H1 (cell line): ENCODE results near the gene NLRP11. TPM values are rescaled to one million over a fixed set of nuclear protein-coding genes. Genes with fewer than 3 reads are reported as not detected.

Experiments
- CTCF ChIA-PET: fragments of 300-600 bp; sonication (Branson Sonifier 250); formaldehyde crosslinking; loops from one replicate; lab custom pipeline; 2021; ENCODE audit not compliant: partially characterized antibody; lab: Charles Lee
- POLR2A ChIA-PET: fragments of 300-600 bp; sonication (Branson Sonifier 250); formaldehyde crosslinking; loops from one replicate; lab custom pipeline; 2021; ENCODE audit warnings: inconsistent platforms; ENCODE audit not compliant: partially characterized antibody; lab: Charles Lee
- DNase-seq, 2 experiments: peaks; one replicate each; pipeline versions ENCODE4 v3.0.0 to v3.0.0-alpha.2; 2010 to 2022; ENCODE audit warnings: low spot score in 2 of 2, low read depth in 1 of 2, mixed read lengths in 1 of 2
- FAIRE-seq: peaks from 2 replicates; lab custom pipeline; 2011; peaks lifted over from hg19 to GRCh38; lab: Jason Lieb, UNC
- H2AFZ ChIP-seq: 2 replicates; pipeline ENCODE4 v1.8.1; 2012; ENCODE audit warnings: low read length, inconsistent platforms
- H2AK5ac ChIP-seq: 2 replicates; pipeline ENCODE4 v1.6.1; 2013; ENCODE audit warnings: low read depth, low read length
- H2BK120ac ChIP-seq: replicated peaks from 2 replicates; pipeline ENCODE3; 2013; ENCODE audit warnings: low read depth, low read length, inconsistent platforms
- H2BK12ac ChIP-seq: 2 replicates; pipeline ENCODE4 v1.6.1; 2013; ENCODE audit warnings: low read depth, low read length
- H2BK15ac ChIP-seq: 2 replicates; pipeline ENCODE4 v1.6.1; 2013; ENCODE audit warnings: low read length
- H2BK20ac ChIP-seq: 2 replicates; pipeline ENCODE4 v1.6.1; 2013; ENCODE audit warnings: low read length
- H2BK5ac ChIP-seq: 2 replicates; pipeline ENCODE4 v1.6.1; 2013; ENCODE audit warnings: low read depth, low read length
- H3K14ac ChIP-seq: 2 replicates; pipeline ENCODE4 v1.6.1; 2013; ENCODE audit warnings: inconsistent platforms; ENCODE audit not compliant: insufficient read length
- H3K18ac ChIP-seq: 2 replicates; pipeline ENCODE4 v1.6.1; 2013; ENCODE audit warnings: low read length; ENCODE audit errors: extremely low read depth
- H3K23ac ChIP-seq: 2 replicates; pipeline ENCODE4 v1.6.1; 2013; ENCODE audit warnings: inconsistent platforms; ENCODE audit not compliant: insufficient read length
- H3K23me2 ChIP-seq: 2 replicates; pipeline ENCODE4 v1.6.1; 2013; ENCODE audit warnings: low read depth, low read length
- H3K27ac ChIP-seq: 2 replicates; pipeline ENCODE4 v1.6.1; 2011; ENCODE audit warnings: low read depth, low read length, inconsistent platforms
- H3K27me3 ChIP-seq, 4 experiments: replicated peaks in 1 of 4; 1 replicate in 1 of 4; 2 replicates in 3 of 4; pipeline versions ENCODE4 v1.6.1 to v1.8.1; 2011 to 2013; ENCODE audit warnings: low read length in 3 of 4, mild to moderate bottlenecking in 3 of 4, inconsistent platforms in 2 of 4, mixed read lengths in 2 of 4, moderate library complexity in 1 of 4; ENCODE audit not compliant: control insufficient read depth in 3 of 4, insufficient read depth in 3 of 4; ENCODE audit errors: extremely low read depth in 1 of 4
- H3K36me3 ChIP-seq, 4 experiments: 2 replicates each; pipeline versions ENCODE4 v1.6.1 to v1.8.1; 2011 to 2013; ENCODE audit warnings: mild to moderate bottlenecking in 4 of 4, low read length in 3 of 4, moderate library complexity in 2 of 4, control low read depth in 1 of 4, inconsistent platforms in 1 of 4; ENCODE audit not compliant: insufficient read depth in 4 of 4, control insufficient read depth in 2 of 4
- H3K4ac ChIP-seq: replicated peaks from 2 replicates; pipeline ENCODE3; 2013; ENCODE audit warnings: low read length, low read depth, mixed read lengths, inconsistent platforms; ENCODE audit not compliant: insufficient read length
- H3K4me1 ChIP-seq, 4 experiments: replicated peaks in 1 of 4; 1 replicate in 1 of 4; 2 replicates in 3 of 4; pipeline versions ENCODE4 v1.6.1 to v1.8.1; 2011 to 2013; ENCODE audit warnings: low read length in 3 of 4, inconsistent platforms in 2 of 4, mixed read lengths in 1 of 4; ENCODE audit not compliant: insufficient read depth in 4 of 4, control insufficient read depth in 3 of 4
- H3K4me2 ChIP-seq, 2 experiments: 2 replicates each; pipeline versions ENCODE4 v1.6.1 to v1.8.1; 2011 to 2013; ENCODE audit warnings: low read depth in 2 of 2, low read length in 2 of 2, control low read depth in 1 of 2, inconsistent platforms in 1 of 2, mild to moderate bottlenecking in 1 of 2; ENCODE audit not compliant: insufficient read depth in 1 of 2
- H3K4me3 ChIP-seq, 4 experiments: fragments of 200-600, 300-600 bp in 1 of 4; sonication (generic), shearing (Covaris generic), sonication (Bioruptor Twin) in 1 of 4; 2 replicates each; pipeline versions ENCODE4 v1.5.1 to v1.8.1; 2011 to 2016; ENCODE audit warnings: low read length in 4 of 4, low read depth in 3 of 4, control low read depth in 2 of 4, inconsistent platforms in 2 of 4, mild to moderate bottlenecking in 2 of 4, mixed read lengths in 1 of 4, moderate library complexity in 1 of 4; ENCODE audit not compliant: insufficient read depth in 2 of 4; ENCODE audit errors: extremely low read depth in 1 of 4
- H3K56ac ChIP-seq: replicated peaks from 2 replicates; pipeline ENCODE3; 2013; ENCODE audit warnings: low read depth, mild to moderate bottlenecking, mixed read lengths, low read length, inconsistent platforms; ENCODE audit not compliant: insufficient read length
- H3K79me1 ChIP-seq: 2 replicates; pipeline ENCODE4 v1.6.1; 2013; ENCODE audit warnings: low read depth, low read length, control low read depth
- H3K79me2 ChIP-seq, 2 experiments: 2 replicates each; pipeline versions ENCODE4 v1.6.1 to v1.8.1; 2012 to 2013; ENCODE audit warnings: low read length in 2 of 2, mild to moderate bottlenecking in 2 of 2, inconsistent platforms in 1 of 2; ENCODE audit not compliant: insufficient read depth in 2 of 2, control insufficient read depth in 1 of 2
- H3K9ac ChIP-seq, 4 experiments: replicated peaks in 1 of 4; 1 replicate in 1 of 4; 2 replicates in 3 of 4; pipeline versions ENCODE4 v1.6.1 to v1.8.1; 2011 to 2013; ENCODE audit warnings: low read depth in 3 of 4, low read length in 3 of 4, control low read depth in 2 of 4, mild to moderate bottlenecking in 2 of 4, moderate library complexity in 2 of 4, inconsistent platforms in 1 of 4; ENCODE audit errors: extremely low read depth in 1 of 4
- H3K9me3 ChIP-seq, 2 experiments: 2 replicates each; pipeline versions ENCODE4 v1.6.1 to v1.8.1; 2012 to 2013; ENCODE audit warnings: mild to moderate bottlenecking in 2 of 2, moderate library complexity in 2 of 2, control low read depth in 1 of 2, inconsistent platforms in 1 of 2, low read depth in 1 of 2, low read length in 1 of 2, mixed read lengths in 1 of 2; ENCODE audit not compliant: insufficient read depth in 2 of 2
- H4K20me1 ChIP-seq, 2 experiments: replicated peaks in 1 of 2; 2 replicates each; pipeline versions ENCODE3 to v1.8.1; 2011 to 2013; ENCODE audit warnings: inconsistent platforms in 2 of 2, low read length in 2 of 2, mild to moderate bottlenecking in 1 of 2; ENCODE audit not compliant: insufficient read depth in 2 of 2, control insufficient read depth in 1 of 2
- H4K5ac ChIP-seq: 2 replicates; pipeline ENCODE4 v1.6.1; 2013; ENCODE audit warnings: low read length, low read depth, mixed read lengths, inconsistent platforms; ENCODE audit not compliant: insufficient read length
- H4K8ac ChIP-seq: 2 replicates; pipeline ENCODE4 v1.8.0; 2013; ENCODE audit warnings: mild to moderate bottlenecking, moderate library complexity, low read length, inconsistent platforms; ENCODE audit not compliant: insufficient read depth; ENCODE audit errors: extremely low read depth
- H4K91ac ChIP-seq: replicated peaks from 2 replicates; pipeline ENCODE3; 2013; ENCODE audit warnings: low read length, mixed read lengths, inconsistent platforms; ENCODE audit not compliant: insufficient read length
- BRCA1 ChIP-seq: IDR thresholded peaks from 2 replicates; pipeline ENCODE4 v1.6.1; 2012; ENCODE audit warnings: low read depth, low read length, improper control_type of control experiment
- CEBPB ChIP-seq: IDR thresholded peaks from 2 replicates; pipeline ENCODE4 v1.6.1; 2012; ENCODE audit warnings: low read depth, low read length
- CREB1 ChIP-seq: IDR thresholded peaks from 2 replicates; pipeline ENCODE4 v1.6.1; 2012; ENCODE audit warnings: inconsistent platforms
- GABPA ChIP-seq: IDR thresholded peaks from 2 replicates; pipeline ENCODE4 v1.6.1; 2011; ENCODE audit warnings: mild to moderate bottlenecking, low read length, moderate library complexity, borderline replicate concordance; ENCODE audit not compliant: insufficient read depth
- GTF2F1 ChIP-seq: IDR thresholded peaks from 2 replicates; pipeline ENCODE4 v1.6.1; 2012; ENCODE audit warnings: low read depth, low read length, improper control_type of control experiment, borderline replicate concordance
- PHF8 ChIP-seq: fragments of 200-600 bp; sonication (generic); conservative IDR thresholded peaks from 2 replicates; pipeline ENCODE4 v1.7.1; 2012; ENCODE audit warnings: low read depth, mild to moderate bottlenecking, inconsistent platforms, low read length, moderate library complexity
- RNF2 ChIP-seq: fragments of 200-900, 300-1000 bp; sonication (generic); IDR thresholded peaks from 2 replicates; pipeline ENCODE4 v1.7.1; 2016; ENCODE audit warnings: borderline replicate concordance, low read depth, mild to moderate bottlenecking, antibody characterized with exemption, low read length; ENCODE audit not compliant: poor library complexity, severe bottlenecking; ENCODE audit errors: missing control alignments
- SIN3A ChIP-seq, 2 experiments: IDR thresholded peaks in 1 of 2; conservative IDR thresholded peaks in 1 of 2; 2 replicates each; pipeline ENCODE4 v1.6.1; 2011 to 2012; ENCODE audit warnings: low read length in 2 of 2, improper control_type of control experiment in 1 of 2, low read depth in 1 of 2, mild to moderate bottlenecking in 1 of 2
- SIRT6 ChIP-seq: IDR thresholded peaks from one replicate; pipeline ENCODE4 v1.7.1; 2012; ENCODE audit warnings: low read length, inconsistent platforms
- SRF ChIP-seq: IDR thresholded peaks from 2 replicates; pipeline ENCODE4 v1.6.1; 2011; ENCODE audit warnings: mild to moderate bottlenecking, low read depth, low read length, moderate library complexity
- TBP ChIP-seq: IDR thresholded peaks from 2 replicates; pipeline ENCODE4 v1.6.1; 2011; ENCODE audit warnings: low read depth, low read length, improper control_type of control experiment
- WGBS, 2 experiments: shearing (Covaris generic) in 1 of 2; methylation state at CpG; one replicate each; pipeline versions ENCODE4 v1.1.6 to v1.1.7; 2013 to 2015; ENCODE audit warnings: low lambda C conversion rate in 2 of 2, mixed read lengths in 2 of 2, inconsistent platforms in 1 of 2, low coverage in 1 of 2, missing lambda C conversion rate in 1 of 2; ENCODE audit not compliant: insufficient replicate concordance in 2 of 2, insufficient coverage in 1 of 2, insufficient read length in 1 of 2; ENCODE audit errors: extremely low coverage in 1 of 2, missing lambda C conversion rate in 1 of 2; 5-methylcytosine and 5-hydroxymethylcytosine counted together
- polyA plus RNA-seq, 7 experiments: library from polyadenylated mRNA; depleted of rRNA in 3 of 7; stranded (reverse) in 5 of 7; unstranded in 2 of 7; fragments of >200 nt in 5 of 7; fragments of 200-250 nt in 2 of 7; gene quantifications; 1 replicate in 5 of 7; 2 replicates in 1 of 7; 4 replicates in 1 of 7; pipeline versions ENCODE4 v1.2.1 to v1.2.3, GENCODE V29; 2011 to 2013; ENCODE audit warnings: missing spikeins in 2 of 7, mixed read lengths in 2 of 7
- total RNA-seq: library from RNA; stranded (reverse); fragmentation: NEBNext Ultra II Directional; extraction: Animal tissue kit (Norgen Biotek cat#: 25700); gene quantifications from 2 replicates; pipeline ENCODE4 v1.2.1, GENCODE V29; 2021
- TF ChIP-seq, protein P1 (sequence below): IDR thresholded peaks from 2 replicates; pipeline ENCODE4 v1.6.1; 2011; ENCODE audit warnings: low read depth, mild to moderate bottlenecking, low read length; ENCODE audit not compliant: insufficient read depth

Gene NLRP11
- total and polyA plus RNA-seq, 2 of the 8 experiments (the other 6 are each of a cell fraction or from before 2014, with no cell fraction given): not detected

DNA sequence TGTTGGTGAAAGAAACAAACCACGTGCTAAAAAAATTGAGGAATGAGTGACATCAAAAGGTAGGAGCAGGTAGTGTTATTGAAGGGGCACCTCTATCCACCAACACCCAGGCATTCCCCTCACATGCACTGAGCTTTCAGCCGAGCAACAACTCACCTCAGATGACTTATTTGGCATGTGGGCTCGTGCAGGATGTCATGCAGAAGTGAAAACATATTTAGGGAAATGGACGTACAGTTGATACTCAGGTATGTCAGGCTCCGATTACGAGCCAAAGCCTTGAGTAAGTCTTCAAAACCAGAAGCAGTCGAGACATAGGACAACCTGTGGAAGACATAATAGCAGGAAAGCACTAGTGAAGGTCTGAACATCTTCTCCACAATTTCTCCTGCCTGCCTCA lies 30.4 kb downstream of the NLRP11 start (continued):
- TF ChIP-seq GTF2F1: no peak

GRCh38 chr19:55795021-55795420 lies 36.8 kb downstream of the NLRP11 start:
- no peak overlapping the region for H2AFZ ChIP-seq
- H3K79me2 ChIP-seq: no peaks in the 10 kb centered on the region
- no peaks in the 10 kb centered on the region for H3K36me3 ChIP-seq
- ChIA-PET CTCF (no interaction called here), POLR2A (no interaction called here)
- H2BK120ac ChIP-seq: no peak overlapping the region
- H2BK5ac ChIP-seq: no peak overlapping the region
- H4K20me1 ChIP-seq: no peaks in the 10 kb centered on the region
- no peak overlapping the region for H3K4ac ChIP-seq
- peaks cover 70 to 87% of the 10 kb centered on the region in 2 experiments for H3K9me3 ChIP-seq
- H2BK12ac ChIP-seq: no peak overlapping the region
- H4K91ac ChIP-seq: no peak overlapping the region
- no peak overlapping the region for H4K5ac ChIP-seq
- no peak overlapping the region for H3K14ac ChIP-seq
- no peak overlapping the region for H3K4me2 ChIP-seq
- no peak overlapping the region for H3K9ac ChIP-seq
- H3K27ac ChIP-seq: no peak overlapping the region
- no peaks in the 10 kb centered on the region for H3K79me1 ChIP-seq
- no peak overlapping the region for H4K8ac ChIP-seq
- no peak overlapping the region for H3K23ac ChIP-seq
- H3K4me1 ChIP-seq: no peaks in the 10 kb centered on the region
- no peaks in the 10 kb centered on the region for H3K27me3 ChIP-seq
- no peak overlapping the region for H3K4me3 ChIP-seq
- WGBS, 2 experiments: 87% methylated on average over 11 of the region's 11 CpGs; no CpG with 5 or more reads in 1 of the 2 experiments
- no peaks in the 10 kb centered on the region for H3K23me2 ChIP-seq
- FAIRE-seq (no peak), DNase-seq (no peak)
- H2AK5ac ChIP-seq: no peak overlapping the region
- no peak overlapping the region for H3K18ac ChIP-seq
- no peak overlapping the region for H3K56ac ChIP-seq
- H2BK20ac ChIP-seq: no peak overlapping the region
- H2BK15ac ChIP-seq: no peak overlapping the region
- TF ChIP-seq GABPA (no peak), CEBPB (no peak), RNF2 (no peak), SRF (no peak), BRCA1 (no peak), SIN3A (conservative IDR thresholded peaks at IDR 0.05 in 1 of 2, IDR thresholded peaks at IDR 0.05 in 1 of 2; ENCODE audit: low read depth in 1 of 2, low read length in 2 of 2) (no peak), GTF2F1 (no peak), TBP (no peak), PHF8 (no peak), CREB1 (no peak), SIRT6 (no peak)
- TF ChIP-seq, protein P1, sequence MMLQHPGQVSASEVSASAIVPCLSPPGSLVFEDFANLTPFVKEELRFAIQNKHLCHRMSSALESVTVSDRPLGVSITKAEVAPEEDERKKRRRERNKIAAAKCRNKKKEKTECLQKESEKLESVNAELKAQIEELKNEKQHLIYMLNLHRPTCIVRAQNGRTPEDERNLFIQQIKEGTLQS: no peak
